Right lobe of liver (tissue), 6 donors: Measurements from ENCODE around the gene BCL2L11. TPM values are rescaled to one million over a fixed set of nuclear protein-coding genes. Genes with fewer than 3 reads are reported as not detected.

ENCODE experiments used
- ATAC-seq, 4 donors: fragments of 200-7000 bp; cut with Tn5 transposase; one replicate each; pipeline ENCODE4 v1.9.1; 2020; ENCODE audit warnings: mild to moderate bottlenecking in 4 of 4, moderate library complexity in 4 of 4
- DNase-seq, 3 donors: peaks; one replicate each; pipeline ENCODE4 v3.0.0-alpha.2; 2020
- H3K27ac ChIP-seq, 3 donors: fragments of 200-600 bp; one replicate each; pipeline ENCODE4 v1.8.0; 2022
- H3K27me3 ChIP-seq, 2 donors: fragments of 200-600 bp; one replicate each; pipeline ENCODE4 v1.8.0; 2022
- H3K36me3 ChIP-seq, 4 donors: fragments of 200-600 bp; sonication (generic) in 1 of 4; one replicate each; pipeline versions ENCODE4 v1.5.1 to v1.8.0; 2017 to 2022; ENCODE audit warnings: control low read depth in 1 of 4
- H3K4me1 ChIP-seq, 4 donors: fragments of 200-600 bp; sonication (generic) in 1 of 4; one replicate each; pipeline versions ENCODE4 v1.5.1 to v1.8.0; 2017 to 2022; ENCODE audit warnings: control low read depth in 1 of 4
- H3K4me3 ChIP-seq, 3 donors: fragments of 200-600 bp; one replicate each; pipeline ENCODE4 v1.8.0; 2022
- H3K9me3 ChIP-seq, 4 donors: fragments of 200-600 bp; sonication (generic) in 1 of 4; one replicate each; pipeline versions ENCODE4 v1.5.1 to v1.8.0; 2017 to 2022; ENCODE audit warnings: control low read depth in 1 of 4
- POLR2A ChIP-seq: fragments of 450-650 bp; IDR thresholded peaks from one replicate; pipeline ENCODE4 v1.6.1; 2017; ENCODE audit warnings: antibody characterized with exemption, mild to moderate bottlenecking
- WGBS: methylation state at CpG from one replicate; pipeline ENCODE4 v1.1.6; 2018; ENCODE audit warnings: low coverage, low lambda C conversion rate; ENCODE audit not compliant: insufficient coverage; ENCODE audit errors: missing lambda C conversion rate; 5-methylcytosine and 5-hydroxymethylcytosine counted together
- intact Hi-C, 2 donors: fragments of 100-400 bp; cut with DNase I; formaldehyde crosslinking; loops; one replicate each; pipeline versions ENCODE4 v1.11.2 to v1.14.1; 2022
- total RNA-seq, 6 experiments: library from RNA; depleted of rRNA in 2 of 6; stranded (reverse); fragments of >200 nt in 2 of 6; fragmentation: NEBNext Ultra II Directional in 3 of 6; extraction: Animal tissue kit (Norgen Biotek cat#: 25700) in 3 of 6; gene quantifications; one replicate each; pipeline versions ENCODE4 v1.1.0 to v1.2.4, GENCODE V29; 2016 to 2023
- TF ChIP-seq, protein P1 (sequence below), 4 donors: fragments of 200-600 bp in 3 of 4; fragments of 450-650 bp in 1 of 4; IDR thresholded peaks; one replicate each; pipeline versions ENCODE4 v1.5.1 to v1.8.0; 2016 to 2022; ENCODE audit warnings: antibody characterized with exemption in 4 of 4, mild to moderate bottlenecking in 2 of 4
- donor health status: DM: no; HTN: yes; CAD: no.
- donor health status: DM: no; HTN: no; CAD: no.
- donor health status: DM: no; HTN: no; CAD: no.
- donor health status: DM: no; HTN: yes; CAD: no.
- donor health status: DM: no; HTN: yes; CAD: no.

Gene BCL2L11
- total RNA-seq, 6 experiments from 2014 or later = 6.5 to 13.0 (median 8.8) TPM

DNA sequence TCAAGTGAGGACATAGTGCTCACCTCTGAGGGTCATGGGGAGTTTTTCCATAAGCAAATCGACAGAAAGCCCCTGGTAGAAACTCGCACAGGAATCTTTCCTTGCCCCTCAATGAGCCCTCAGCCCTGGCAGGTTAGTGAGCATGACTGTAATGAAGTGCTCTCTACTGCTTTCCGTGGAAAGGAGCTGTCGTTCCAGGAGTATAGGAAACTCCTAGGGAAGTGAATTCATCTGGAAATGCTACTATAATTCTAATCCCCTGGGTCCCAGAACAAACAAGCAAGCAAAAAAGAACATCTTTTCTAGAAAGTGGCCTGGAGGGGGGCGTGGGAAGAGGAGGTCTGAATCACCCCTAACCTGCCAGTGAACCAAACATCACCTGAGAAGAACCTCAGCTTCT, 18.1 kb downstream of the BCL2L11 start:
- Histone ChIP-seq H3K36me3 (peaks cover 0 to 3% (median 0%) of the 10 kb centered on the region in 4 donors), H3K4me3 (no peak overlapping the region), H3K9me3 (no peaks in the 10 kb centered on the region), H3K4me1 (peaks cover 0 to 10% (median 3%) of the 10 kb centered on the region in 4 donors), H3K27ac (no peak overlapping the region), H3K27me3 (no peaks in the 10 kb centered on the region)
- DNase-seq = no peak
- intact Hi-C loops = no loop called here
- 94% methylated on average over 5 of the region's 5 CpGs for WGBS
- TF ChIP-seq POLR2A = no peak
- no peak for ATAC-seq

DNA sequence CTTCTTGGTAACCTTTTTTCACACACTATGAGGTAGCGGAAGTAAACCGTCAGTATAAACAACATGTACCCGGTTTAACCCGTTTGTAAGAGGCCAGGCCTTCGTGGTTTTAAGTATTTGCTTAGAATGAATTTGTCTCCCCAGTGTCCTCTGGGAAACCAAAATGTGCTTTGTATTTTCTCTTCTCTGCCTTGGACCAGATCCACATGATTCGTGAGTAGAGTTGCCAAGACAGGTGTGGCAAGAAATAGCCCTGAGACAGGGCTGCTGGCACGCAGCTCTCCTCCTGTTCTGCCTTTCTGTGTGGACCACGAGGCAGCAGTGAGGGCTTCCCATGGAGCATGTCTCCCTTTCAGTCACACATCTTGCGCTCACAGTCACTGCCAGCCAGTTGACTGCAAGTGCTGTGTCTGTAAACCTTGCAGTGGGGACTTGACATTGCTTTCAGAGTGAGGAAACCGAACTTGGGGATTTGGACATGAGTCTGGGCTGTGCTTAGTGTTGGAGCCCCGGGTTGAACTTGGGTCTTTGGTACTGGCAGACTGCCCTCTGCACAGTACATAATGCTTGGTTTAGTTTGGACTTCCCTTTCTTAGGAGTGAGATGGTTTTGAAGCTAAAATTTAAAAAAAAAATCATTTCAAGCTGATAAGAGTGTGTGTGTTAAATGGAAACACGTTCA, 19.1 kb downstream of the BCL2L11 start:
- no peak overlapping the region for H3K4me3 ChIP-seq
- H3K27me3 ChIP-seq = no peaks in the 10 kb centered on the region
- H3K36me3 ChIP-seq = peaks cover 0 to 6% (median 0%) of the 10 kb centered on the region in 4 donors
- DNase-seq = peak in 1 of 3 donors; percentile 64
- WGBS = 29% methylated on average over 12 of the region's 12 CpGs
- peaks cover 0 to 10% (median 3%) of the 10 kb centered on the region in 4 donors for H3K4me1 ChIP-seq
- TF ChIP-seq POLR2A = no peak
- TF ChIP-seq, protein P1, sequence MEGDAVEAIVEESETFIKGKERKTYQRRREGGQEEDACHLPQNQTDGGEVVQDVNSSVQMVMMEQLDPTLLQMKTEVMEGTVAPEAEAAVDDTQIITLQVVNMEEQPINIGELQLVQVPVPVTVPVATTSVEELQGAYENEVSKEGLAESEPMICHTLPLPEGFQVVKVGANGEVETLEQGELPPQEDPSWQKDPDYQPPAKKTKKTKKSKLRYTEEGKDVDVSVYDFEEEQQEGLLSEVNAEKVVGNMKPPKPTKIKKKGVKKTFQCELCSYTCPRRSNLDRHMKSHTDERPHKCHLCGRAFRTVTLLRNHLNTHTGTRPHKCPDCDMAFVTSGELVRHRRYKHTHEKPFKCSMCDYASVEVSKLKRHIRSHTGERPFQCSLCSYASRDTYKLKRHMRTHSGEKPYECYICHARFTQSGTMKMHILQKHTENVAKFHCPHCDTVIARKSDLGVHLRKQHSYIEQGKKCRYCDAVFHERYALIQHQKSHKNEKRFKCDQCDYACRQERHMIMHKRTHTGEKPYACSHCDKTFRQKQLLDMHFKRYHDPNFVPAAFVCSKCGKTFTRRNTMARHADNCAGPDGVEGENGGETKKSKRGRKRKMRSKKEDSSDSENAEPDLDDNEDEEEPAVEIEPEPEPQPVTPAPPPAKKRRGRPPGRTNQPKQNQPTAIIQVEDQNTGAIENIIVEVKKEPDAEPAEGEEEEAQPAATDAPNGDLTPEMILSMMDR (IDR thresholded peaks at IDR 0.05) = no peak
- peak; percentile 58 to 82 (median 68) for ATAC-seq
- no peaks in the 10 kb centered on the region for H3K9me3 ChIP-seq
- no peak overlapping the region for H3K27ac ChIP-seq
- intact Hi-C loops = no loop called here

DNA sequence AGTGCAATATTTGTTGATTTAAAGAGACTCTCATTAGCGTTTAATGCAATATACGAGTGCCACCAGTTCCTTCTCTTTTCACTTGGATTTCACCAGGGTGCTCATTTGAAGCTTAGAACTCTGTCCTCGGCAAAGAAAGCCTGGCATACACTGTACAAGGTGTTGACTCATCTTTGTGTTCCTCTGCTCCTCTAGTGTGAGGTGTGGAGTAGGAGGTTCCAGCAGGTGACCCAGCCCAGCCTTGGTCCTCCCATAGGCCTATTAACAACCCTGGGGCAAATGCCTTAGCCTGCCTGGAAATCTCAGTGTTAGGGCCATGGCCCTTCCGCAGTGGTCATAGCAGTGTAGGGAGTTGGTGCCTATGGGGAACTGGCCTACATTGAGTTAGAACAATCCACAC, 20.1 kb downstream of the BCL2L11 start:
- H3K27me3 ChIP-seq = no peaks in the 10 kb centered on the region
- intact Hi-C loops = no loop called here
- no peak overlapping the region for H3K27ac ChIP-seq
- TF ChIP-seq POLR2A = no peak
- TF ChIP-seq, protein P1 (IDR thresholded peaks at IDR 0.05) = no peak
- ATAC-seq = no peak
- DNase-seq = no peak
- no peaks in the 10 kb centered on the region for H3K9me3 ChIP-seq
- no peak overlapping the region for H3K4me3 ChIP-seq
- H3K36me3 ChIP-seq = peaks cover 0 to 6% (median under 1%) of the 10 kb centered on the region in 4 donors
- H3K4me1 ChIP-seq = peaks cover 0 to 10% (median 3%) of the 10 kb centered on the region in 4 donors
- WGBS = 87% methylated on average over 4 of the region's 4 CpGs

DNA sequence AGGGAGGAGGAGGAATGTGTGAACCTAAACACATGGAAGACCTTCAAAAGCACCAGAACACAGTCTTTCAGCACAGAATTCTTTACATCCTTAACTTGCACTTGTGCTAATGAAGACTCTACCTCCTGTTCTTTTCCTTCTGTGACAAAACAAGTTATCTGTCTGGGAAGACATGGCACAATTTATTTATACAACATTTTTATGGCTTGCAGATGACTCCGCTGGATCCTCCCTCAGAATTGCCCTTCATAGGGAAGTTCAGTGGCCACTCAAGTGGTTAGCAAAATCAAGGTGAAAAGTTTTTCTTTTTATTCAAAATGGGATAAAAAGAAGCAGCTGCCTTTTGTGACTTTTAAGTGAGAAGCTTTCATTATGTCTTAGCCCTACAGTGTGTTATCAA, 21.4 kb downstream of the BCL2L11 start:
- intact Hi-C loops = no loop called here
- Histone ChIP-seq H3K4me3 (no peak overlapping the region), H3K4me1 (peaks cover 0 to 10% (median 3%) of the 10 kb centered on the region in 4 donors), H3K27me3 (no peaks in the 10 kb centered on the region), H3K36me3 (peaks cover 0 to 6% (median under 1%) of the 10 kb centered on the region in 4 donors), H3K9me3 (no peaks in the 10 kb centered on the region), H3K27ac (no peak overlapping the region)
- TF ChIP-seq, protein P1 (IDR thresholded peaks at IDR 0.05) = no peak
- TF ChIP-seq POLR2A = no peak
- WGBS = 90% methylated on average over 1 of the region's 1 CpG
- DNase-seq = no peak
- no peak for ATAC-seq

GRCh38 chr2:111143107-111143842, 22.6 kb downstream of the BCL2L11 start:
- TF ChIP-seq, protein P1 (IDR thresholded peaks at IDR 0.05) = no peak
- no peak for TF ChIP-seq POLR2A
- 90% methylated on average over 7 of the region's 10 CpGs for WGBS
- intact Hi-C loops = no loop called here
- Histone ChIP-seq H3K4me3 (no peak overlapping the region), H3K9me3 (no peaks in the 10 kb centered on the region), H3K27me3 (no peaks in the 10 kb centered on the region), H3K4me1 (peaks cover 0 to 10% (median 3%) of the 10 kb centered on the region in 4 donors), H3K36me3 (peaks cover 0 to 6% (median under 1%) of the 10 kb centered on the region in 4 donors), H3K27ac (no peak overlapping the region)
- DNase-seq (no peak), ATAC-seq (no peak)
